GM23248 (cell line): Measurements from ENCODE around the gene ZHX3. TPM values are rescaled to one million over a fixed set of nuclear protein-coding genes. Genes with fewer than 3 reads are reported as not detected.

Experiments used
- DNase-seq: peaks from one replicate; pipeline ENCODE4 v3.0.0-alpha.2; 2015
- H2AFZ ChIP-seq: fragments of 200-600 bp; sonication (generic); 2 replicates; pipeline ENCODE4 v1.6.1; 2016; ENCODE audit warnings: antibody characterized with exemption
- H3F3A ChIP-seq: fragments of 200-600 bp; sonication (generic); 2 replicates; pipeline ENCODE4 v1.6.1; 2016; ENCODE audit warnings: mild to moderate bottlenecking, antibody characterized with exemption, mixed run types; ENCODE audit not compliant: insufficient read depth
- H3K27ac ChIP-seq: fragments of 200-600 bp; sonication (generic); 2 replicates; pipeline ENCODE4 v1.5.1; 2016; ENCODE audit warnings: mild to moderate bottlenecking
- H3K27me3 ChIP-seq: fragments of 200-600 bp; sonication (generic); replicated peaks from 2 replicates; pipeline ENCODE4 v1.6.1; 2016; ENCODE audit warnings: mild to moderate bottlenecking; ENCODE audit not compliant: insufficient read depth
- H3K36me3 ChIP-seq: fragments of 200-600 bp; sonication (generic); 2 replicates; pipeline ENCODE4 v1.6.1; 2016; ENCODE audit warnings: low read depth, mild to moderate bottlenecking
- H3K4me1 ChIP-seq: fragments of 200-600 bp; sonication (generic); 2 replicates; pipeline ENCODE4 v1.6.1; 2016; ENCODE audit warnings: mild to moderate bottlenecking; ENCODE audit not compliant: insufficient read depth
- H3K4me2 ChIP-seq: fragments of 200-600 bp; sonication (generic); one replicate; pipeline ENCODE4 v1.6.1; 2016; ENCODE audit warnings: mild to moderate bottlenecking; ENCODE audit not compliant: unreplicated experiment
- H3K4me3 ChIP-seq: fragments of 200-600 bp; sonication (generic); 2 replicates; pipeline ENCODE4 v1.5.1; 2016; ENCODE audit warnings: mild to moderate bottlenecking
- H3K79me2 ChIP-seq: fragments of 200-600 bp; sonication (generic); 2 replicates; pipeline ENCODE4 v1.6.1; 2016; ENCODE audit warnings: mild to moderate bottlenecking; ENCODE audit not compliant: insufficient read depth
- H3K9ac ChIP-seq: fragments of 200-600 bp; sonication (generic); 2 replicates; pipeline ENCODE4 v1.6.1; 2016; ENCODE audit warnings: mild to moderate bottlenecking
- H3K9me2 ChIP-seq: fragments of 200-600 bp; sonication (generic); 2 replicates; pipeline ENCODE4 v1.6.1; 2016; ENCODE audit warnings: mixed run types, mild to moderate bottlenecking, moderate library complexity; ENCODE audit not compliant: insufficient read depth
- H3K9me3 ChIP-seq: fragments of 200-600 bp; sonication (generic); one replicate; pipeline ENCODE4 v1.6.1; 2017; ENCODE audit warnings: low read depth
- H4K20me1 ChIP-seq: fragments of 200-600 bp; sonication (generic); 2 replicates; pipeline ENCODE4 v1.6.0; 2016; ENCODE audit not compliant: insufficient read depth
- EZH2 ChIP-seq: fragments of 200-600 bp; sonication (generic); IDR thresholded peaks from 2 replicates; pipeline ENCODE4 v1.6.1; 2018; ENCODE audit warnings: antibody characterized with exemption, mild to moderate bottlenecking; ENCODE audit not compliant: insufficient read depth, poor library complexity, severe bottlenecking
- EZH2phosphoT487 ChIP-seq: fragments of 200-600 bp; sonication (generic); IDR thresholded peaks from 2 replicates; pipeline ENCODE4 v1.6.1; 2018; ENCODE audit warnings: antibody characterized with exemption, moderate library complexity, mild to moderate bottlenecking, low read depth; ENCODE audit not compliant: insufficient read depth
- WGBS, 2 experiments: methylation state at CpG; one replicate each; pipeline ENCODE4 v1.1.6; 2015 to 2017; ENCODE audit warnings: low lambda C conversion rate in 2 of 2, low coverage in 1 of 2; ENCODE audit errors: missing lambda C conversion rate in 2 of 2; 5-methylcytosine and 5-hydroxymethylcytosine counted together
- in situ Hi-C: fragments of 300-500 bp; cut with MboI; formaldehyde crosslinking; loops from 2 replicates; pipeline ENCODE4 v1.15.0; 2020
- polyA plus RNA-seq: library from polyadenylated mRNA; unstranded; fragments of >200 nt; fragmentation: Nextera tagmentation; extraction: Ambion mirVana; gene quantifications from 2 replicates; pipeline ENCODE4 v1.2.1, GENCODE V29; 2016
- total RNA-seq: library from RNA; depleted of rRNA; stranded (reverse); fragments of >200 nt; shearing (Covaris generic); gene quantifications from 2 replicates; pipeline ENCODE4 v1.2.3, GENCODE V29; 2014; rRNA removed

Gene ZHX3, protein sequence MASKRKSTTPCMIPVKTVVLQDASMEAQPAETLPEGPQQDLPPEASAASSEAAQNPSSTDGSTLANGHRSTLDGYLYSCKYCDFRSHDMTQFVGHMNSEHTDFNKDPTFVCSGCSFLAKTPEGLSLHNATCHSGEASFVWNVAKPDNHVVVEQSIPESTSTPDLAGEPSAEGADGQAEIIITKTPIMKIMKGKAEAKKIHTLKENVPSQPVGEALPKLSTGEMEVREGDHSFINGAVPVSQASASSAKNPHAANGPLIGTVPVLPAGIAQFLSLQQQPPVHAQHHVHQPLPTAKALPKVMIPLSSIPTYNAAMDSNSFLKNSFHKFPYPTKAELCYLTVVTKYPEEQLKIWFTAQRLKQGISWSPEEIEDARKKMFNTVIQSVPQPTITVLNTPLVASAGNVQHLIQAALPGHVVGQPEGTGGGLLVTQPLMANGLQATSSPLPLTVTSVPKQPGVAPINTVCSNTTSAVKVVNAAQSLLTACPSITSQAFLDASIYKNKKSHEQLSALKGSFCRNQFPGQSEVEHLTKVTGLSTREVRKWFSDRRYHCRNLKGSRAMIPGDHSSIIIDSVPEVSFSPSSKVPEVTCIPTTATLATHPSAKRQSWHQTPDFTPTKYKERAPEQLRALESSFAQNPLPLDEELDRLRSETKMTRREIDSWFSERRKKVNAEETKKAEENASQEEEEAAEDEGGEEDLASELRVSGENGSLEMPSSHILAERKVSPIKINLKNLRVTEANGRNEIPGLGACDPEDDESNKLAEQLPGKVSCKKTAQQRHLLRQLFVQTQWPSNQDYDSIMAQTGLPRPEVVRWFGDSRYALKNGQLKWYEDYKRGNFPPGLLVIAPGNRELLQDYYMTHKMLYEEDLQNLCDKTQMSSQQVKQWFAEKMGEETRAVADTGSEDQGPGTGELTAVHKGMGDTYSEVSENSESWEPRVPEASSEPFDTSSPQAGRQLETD
- total RNA-seq (37.3 and 38.5 TPM in 2 replicates), polyA plus RNA-seq (9.8 and 11.5 TPM in 2 replicates)

GRCh38 chr20:41317546-41318270 lies at the start of gene ZHX3:
TSS of gene ZHX3 (minus strand) at chr20:41317731. CDS start at chr20:41204916, 112,815 bp downstream.
- no peaks in the 10 kb centered on the region for H3K9me2 ChIP-seq
- H3K9ac ChIP-seq, result peak within 1 kb of the TSS; percentile 91
- H3K79me2 ChIP-seq, result peaks cover 41% of the 10 kb centered on the region
- H3K4me3 ChIP-seq, result peak within 1 kb of the TSS; percentile 84
- peak; percentile 99 for DNase-seq
- peaks cover 34% of the 10 kb centered on the region for H3K4me1 ChIP-seq
- in situ Hi-C loops, result no loop called here
- H3K4me2 ChIP-seq, result peak within 1 kb of the TSS; percentile 98
- peak within 1 kb of the TSS; percentile 95 for H3K27ac ChIP-seq
- H3K27me3 ChIP-seq, result no peaks in the 10 kb centered on the region
- no peaks in the 10 kb centered on the region for H3K9me3 ChIP-seq
- peak within 1 kb of the TSS; percentile 95 for H2AFZ ChIP-seq
- 1 to 2% methylated on average over 22 to 26 of the region's 64 CpGs for WGBS, 2 experiments
- H4K20me1 ChIP-seq, result no peaks in the 10 kb centered on the region
- H3F3A ChIP-seq, result peaks cover 50% of the 10 kb centered on the region
- no peaks in the 10 kb centered on the region for H3K36me3 ChIP-seq
- no peak for TF ChIP-seq EZH2
- TF ChIP-seq EZH2phosphoT487, result no peak

GRCh38 chr20:41367393-41367695 lies 49.8 kb upstream of the ZHX3 start:
- H3K9me3 ChIP-seq, result no peaks in the 10 kb centered on the region
- no peak for TF ChIP-seq EZH2
- TF ChIP-seq EZH2phosphoT487, result no peak
- in situ Hi-C loops, result no loop called here

DNA sequence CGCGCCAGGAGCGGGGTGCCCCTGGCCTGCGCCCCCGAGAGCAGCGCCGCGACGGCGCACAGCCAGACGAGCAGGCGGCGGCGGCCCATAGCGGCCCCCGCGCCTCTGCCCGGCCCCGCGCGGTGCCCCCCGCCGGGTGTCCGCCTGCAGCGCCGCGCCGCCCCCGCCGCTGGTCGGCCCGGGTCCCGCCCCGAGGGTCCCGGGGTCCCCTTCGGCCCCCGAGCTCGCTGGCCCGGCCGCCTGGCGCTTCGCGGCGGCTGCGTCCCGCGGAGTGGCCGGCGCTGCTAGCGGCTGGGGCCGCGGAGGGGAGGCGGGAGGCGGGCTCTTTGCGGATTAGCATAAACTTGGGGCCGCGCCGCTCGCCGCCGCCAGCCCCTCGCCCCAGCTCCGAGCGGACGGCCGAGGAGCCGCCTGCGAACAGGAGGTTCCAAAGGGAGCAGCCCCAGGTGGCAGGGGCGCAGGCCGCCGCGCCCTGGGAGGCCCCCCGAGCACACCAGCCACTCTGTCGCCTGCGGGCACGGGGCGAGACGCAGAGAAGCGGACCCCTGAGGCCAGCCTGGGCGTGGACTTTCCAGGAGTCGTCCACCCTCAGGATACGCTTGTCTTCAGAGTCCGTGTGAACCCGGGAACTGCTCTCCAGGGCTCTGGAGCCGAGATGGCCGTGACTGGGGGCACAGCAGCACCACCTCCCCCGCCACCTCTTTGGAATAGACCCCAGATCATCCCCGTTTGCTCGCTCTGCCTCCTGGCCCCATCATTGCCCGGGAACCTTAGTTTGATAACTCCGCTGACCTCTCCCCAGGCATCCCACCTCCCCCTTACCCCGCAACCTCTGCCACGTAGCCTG lies 49.2 kb upstream of the ZHX3 start, which contains the start of gene EMILIN3:
Gene EMILIN3, minus strand, starts transcription at position 273 of the 847 bp plus-strand sequence. Its CDS starts 184 bp downstream, at position 89.
- H3K36me3 ChIP-seq, result no peaks in the 10 kb centered on the region
- no peaks in the 10 kb centered on the region for H3K4me1 ChIP-seq
- no peaks in the 10 kb centered on the region for H3K79me2 ChIP-seq
- no peaks in the 10 kb centered on the region for H3F3A ChIP-seq
- H3K27ac ChIP-seq, result no peak within 1 kb of the TSS
- no peak within 1 kb of the TSS for H3K9ac ChIP-seq
- peak within 1 kb of the TSS; percentile 47 for H3K4me3 ChIP-seq
- no peaks in the 10 kb centered on the region for H4K20me1 ChIP-seq
- peaks cover 31% of the 10 kb centered on the region for H3K27me3 ChIP-seq
- WGBS, 2 experiments, result 27 to 40% methylated on average over 41 to 60 of the region's 93 CpGs
- in situ Hi-C loops, result no loop called here
- TF ChIP-seq EZH2phosphoT487 (no peak), EZH2 (no peak)
- H3K9me3 ChIP-seq, result no peaks in the 10 kb centered on the region
- H3K9me2 ChIP-seq, result no peaks in the 10 kb centered on the region
- DNase-seq, result peak; percentile 31
- peak within 1 kb of the TSS; percentile 39 for H3K4me2 ChIP-seq
- no peak within 1 kb of the TSS for H2AFZ ChIP-seq

More at GRCh38 chr20:41367393-41367695, 49.8 kb upstream of the ZHX3 start:
- Histone ChIP-seq H3K9ac (no peak overlapping the region), H2AFZ (no peak overlapping the region), H3K79me2 (no peaks in the 10 kb centered on the region), H3F3A (no peaks in the 10 kb centered on the region), H3K36me3 (no peaks in the 10 kb centered on the region), H3K4me3 (no peak overlapping the region), H3K27ac (no peak overlapping the region), H3K9me2 (no peaks in the 10 kb centered on the region), H3K4me1 (no peaks in the 10 kb centered on the region), H3K4me2 (no peak overlapping the region), H3K27me3 (peaks cover 31% of the 10 kb centered on the region), H4K20me1 (no peaks in the 10 kb centered on the region)
- DNase-seq, result no peak
- WGBS, 2 experiments, result 73 to 78% methylated on average over 13 of the region's 13 CpGs
